Measurements from ENCODE around the gene CYP2D6. TPM values are rescaled to one million over a fixed set of nuclear protein-coding genes. Genes with fewer than 3 reads are reported as not detected.

The CYP2D6 gene
- total and polyA plus RNA-seq, 2 of the 13 experiments (the other 11 are each of a cell fraction or from before 2014, with no cell fraction given) = 1.0 to 3.7 TPM

- TF ChIP-seq ARID3A (IDR thresholded peaks at IDR 0.05; ENCODE audit: low read depth, low read length) = no peak
- no peak for TF ChIP-seq RAD51 (IDR thresholded peaks at IDR 0.05; ENCODE audit: borderline replicate concordance)
- no peak for TF ChIP-seq RARG (CRISPR knock-in tag; IDR thresholded peaks at IDR 0.05; ENCODE audit: low read depth)
- peak; percentile 53; the same call in 1 of the 2 replicates for TF ChIP-seq ARID5B (CRISPR knock-in tag; IDR thresholded peaks at IDR 0.05)
- no peak for TF ChIP-seq KAT2B (IDR thresholded peaks at IDR 0.05; ENCODE audit: borderline replicate concordance, low read depth, low read length)
- no peak for TF ChIP-seq ZBTB7A (CRISPR knock-in tag; IDR thresholded peaks at IDR 0.05)
- no peak for TF ChIP-seq JUND (CRISPR knock-in tag; IDR thresholded peaks at IDR 0.05)
- no peak for TF ChIP-seq ZNF260 (CRISPR knock-in tag; IDR thresholded peaks at IDR 0.05; ENCODE audit: borderline replicate concordance, low read depth)
- TF ChIP-seq ZNF180 (CRISPR knock-in tag; IDR thresholded peaks at IDR 0.05; ENCODE audit: borderline replicate concordance, low read depth) = 0 out of 2 replicates have a peak, but pooled peaks have one; percentile 15
- TF ChIP-seq HNRNPUL1 (IDR thresholded peaks at IDR 0.05; ENCODE audit: low read depth, low read length) = no peak
- no peak for TF ChIP-seq SUZ12 (IDR thresholded peaks at IDR 0.05; ENCODE audit: low read depth, low read length)
- TF ChIP-seq RFX5 (IDR thresholded peaks at IDR 0.05; ENCODE audit: low read depth, low read length) = peak; percentile 27; the same call in 1 of the 2 replicates
- TF ChIP-seq PHF20 (CRISPR knock-in tag; IDR thresholded peaks at IDR 0.05) = peak; percentile 24; the same call in 1 of the 2 replicates
- TF ChIP-seq ZZZ3 (CRISPR knock-in tag; IDR thresholded peaks at IDR 0.05; ENCODE audit: borderline replicate concordance) = peak; percentile 51; the same call in 1 of the 2 replicates
- TF ChIP-seq ZNF142 (CRISPR knock-in tag; IDR thresholded peaks at IDR 0.05) = no peak; the same call in 1 of the 2 replicates
- peak; percentile 95; the same call in 1 of the 2 replicates for TF ChIP-seq ZNF784 (CRISPR knock-in tag; IDR thresholded peaks at IDR 0.05; ENCODE audit: borderline replicate concordance)
Observed at GRCh38 chr22:42079319-42080251, 51.0 kb downstream of the CYP2D6 start, which contains the start of gene SMDT1 (continued).

Data from HepG2 (cell line).